GM20000 (cell line): ENCODE measurements around the gene PLA2G5.
"Not testable (repeated sequence)": the region's sequence is repeated elsewhere in the genome, so short reads cannot be mapped to it uniquely, and the experiment has no call there.

Experiments used
- DNase-seq: peaks from one replicate; pipeline ENCODE4 v3.0.0; 2012; ENCODE audit warnings: low spot score
- TF ChIP-seq, protein P1 (sequence below): IDR thresholded peaks from 2 replicates; pipeline ENCODE4 v1.5.1; 2012; ENCODE audit warnings: mild to moderate bottlenecking, control low read depth; ENCODE audit errors: extremely low read depth, missing control alignments

Gene PLA2G5

GRCh38 chr1:20032425-20032824, 37.6 kb upstream of the PLA2G5 start:
- TF ChIP-seq, protein P1, sequence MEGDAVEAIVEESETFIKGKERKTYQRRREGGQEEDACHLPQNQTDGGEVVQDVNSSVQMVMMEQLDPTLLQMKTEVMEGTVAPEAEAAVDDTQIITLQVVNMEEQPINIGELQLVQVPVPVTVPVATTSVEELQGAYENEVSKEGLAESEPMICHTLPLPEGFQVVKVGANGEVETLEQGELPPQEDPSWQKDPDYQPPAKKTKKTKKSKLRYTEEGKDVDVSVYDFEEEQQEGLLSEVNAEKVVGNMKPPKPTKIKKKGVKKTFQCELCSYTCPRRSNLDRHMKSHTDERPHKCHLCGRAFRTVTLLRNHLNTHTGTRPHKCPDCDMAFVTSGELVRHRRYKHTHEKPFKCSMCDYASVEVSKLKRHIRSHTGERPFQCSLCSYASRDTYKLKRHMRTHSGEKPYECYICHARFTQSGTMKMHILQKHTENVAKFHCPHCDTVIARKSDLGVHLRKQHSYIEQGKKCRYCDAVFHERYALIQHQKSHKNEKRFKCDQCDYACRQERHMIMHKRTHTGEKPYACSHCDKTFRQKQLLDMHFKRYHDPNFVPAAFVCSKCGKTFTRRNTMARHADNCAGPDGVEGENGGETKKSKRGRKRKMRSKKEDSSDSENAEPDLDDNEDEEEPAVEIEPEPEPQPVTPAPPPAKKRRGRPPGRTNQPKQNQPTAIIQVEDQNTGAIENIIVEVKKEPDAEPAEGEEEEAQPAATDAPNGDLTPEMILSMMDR, result no peak
- DNase-seq, result no peak

DNA sequence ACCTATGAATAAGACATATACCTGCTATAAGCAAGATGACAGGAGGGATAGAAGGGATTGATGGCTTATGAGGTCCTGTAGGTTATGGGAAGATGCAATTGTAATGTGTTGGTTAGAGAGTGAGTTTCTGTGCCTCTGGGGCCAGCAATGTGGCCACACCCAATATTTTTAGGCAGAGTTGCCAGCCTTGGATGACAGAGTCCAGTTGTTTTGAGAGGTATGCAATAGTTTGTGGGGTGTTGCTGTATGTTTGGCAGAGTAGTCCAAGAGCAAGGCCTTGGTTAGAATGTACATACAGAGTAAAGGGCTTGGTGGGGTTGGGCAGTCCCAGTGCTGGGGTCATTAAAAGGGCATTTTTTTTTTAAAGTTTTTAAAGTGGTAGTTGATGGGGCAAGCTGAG, 36.6 kb upstream of the PLA2G5 start:
- DNase-seq, result no peak
- TF ChIP-seq, protein P1, result no peak

DNA sequence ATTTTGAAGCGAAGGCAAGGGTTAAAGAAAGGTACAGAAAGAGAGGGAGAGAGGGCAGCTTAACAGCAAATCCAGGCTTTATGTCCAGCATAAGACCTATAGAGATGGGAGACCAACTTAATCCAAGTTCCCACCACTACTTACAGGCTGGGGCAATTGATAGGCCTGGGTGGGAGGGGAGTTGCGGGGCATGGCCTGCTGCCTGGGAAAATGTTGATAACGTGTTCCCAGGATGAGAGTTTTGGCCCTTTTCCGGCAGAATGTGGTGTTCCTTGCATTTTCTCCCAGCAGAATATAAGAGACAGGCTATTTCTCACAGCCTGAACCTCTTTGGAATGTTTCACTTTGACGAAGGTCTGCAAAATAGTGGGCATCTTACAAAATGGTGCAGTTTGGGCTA, 34.9 kb upstream of the PLA2G5 start:
- DNase-seq, result no peak

DNA sequence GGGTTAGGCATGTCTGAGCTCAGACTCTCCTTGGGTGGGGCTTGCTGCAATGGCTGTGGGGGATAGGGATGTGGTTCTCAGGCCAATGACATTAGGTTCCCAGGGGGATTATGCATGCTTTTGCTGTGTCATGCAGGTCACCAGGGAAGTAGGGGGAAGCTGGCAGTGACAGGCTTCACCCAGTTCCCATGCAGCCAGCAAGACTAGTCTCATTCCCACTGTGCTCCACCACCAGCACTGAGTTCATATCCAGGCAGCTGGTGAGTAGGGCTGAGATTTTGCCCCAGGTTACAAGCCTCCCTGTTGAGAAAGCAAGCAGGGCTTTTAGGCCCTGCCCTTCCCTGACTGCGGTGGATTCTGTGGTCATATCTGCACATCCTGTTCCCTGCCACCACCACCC, 32.1 kb upstream of the PLA2G5 start:
- TF ChIP-seq, protein P1, result no peak
- no peak for DNase-seq

More for the DNA sequence above, 34.9 kb upstream of the PLA2G5 start:
- TF ChIP-seq, protein P1, result no peak

DNA sequence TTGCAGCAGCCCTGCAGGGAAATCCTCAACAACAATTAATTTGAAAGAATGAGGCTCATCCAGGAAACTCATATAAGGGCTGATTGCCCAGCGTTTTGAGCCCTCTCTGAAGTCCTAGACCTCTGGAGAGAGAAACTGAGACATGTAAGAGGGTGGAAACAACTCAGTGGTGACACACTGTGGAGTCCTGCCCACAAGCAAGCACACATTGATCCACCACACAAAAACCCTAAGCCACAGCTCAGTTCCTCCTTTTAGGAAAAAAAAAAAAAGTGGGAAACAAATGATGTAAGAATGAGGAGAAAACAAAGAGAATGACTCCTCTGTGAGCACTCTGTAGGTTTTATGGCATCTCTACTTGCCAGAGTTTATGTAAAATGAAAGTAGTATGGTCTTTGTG, 22.9 kb upstream of the PLA2G5 start:
- DNase-seq, result no peak
- TF ChIP-seq, protein P1, result no peak

DNA sequence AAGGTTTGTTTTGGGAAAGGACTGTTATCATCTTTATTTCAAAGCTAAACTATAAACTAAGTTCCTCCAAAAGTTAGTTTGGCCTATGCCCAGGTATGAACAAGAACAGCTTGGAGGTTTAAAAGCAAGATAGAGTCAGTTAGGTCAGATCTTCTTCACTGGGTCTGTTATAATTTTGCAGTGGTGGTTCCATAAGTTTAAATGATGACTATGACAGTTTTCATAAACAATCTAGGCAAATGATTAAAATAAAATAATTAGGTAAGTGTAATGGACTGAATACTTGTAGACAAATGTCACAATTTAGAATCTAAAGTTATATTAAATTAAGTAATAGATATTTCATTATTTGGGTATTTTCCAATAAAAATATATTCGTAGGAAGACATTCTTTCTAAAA, 21.4 kb upstream of the PLA2G5 start:
- DNase-seq, result no peak
- TF ChIP-seq, protein P1, result no peak

DNA sequence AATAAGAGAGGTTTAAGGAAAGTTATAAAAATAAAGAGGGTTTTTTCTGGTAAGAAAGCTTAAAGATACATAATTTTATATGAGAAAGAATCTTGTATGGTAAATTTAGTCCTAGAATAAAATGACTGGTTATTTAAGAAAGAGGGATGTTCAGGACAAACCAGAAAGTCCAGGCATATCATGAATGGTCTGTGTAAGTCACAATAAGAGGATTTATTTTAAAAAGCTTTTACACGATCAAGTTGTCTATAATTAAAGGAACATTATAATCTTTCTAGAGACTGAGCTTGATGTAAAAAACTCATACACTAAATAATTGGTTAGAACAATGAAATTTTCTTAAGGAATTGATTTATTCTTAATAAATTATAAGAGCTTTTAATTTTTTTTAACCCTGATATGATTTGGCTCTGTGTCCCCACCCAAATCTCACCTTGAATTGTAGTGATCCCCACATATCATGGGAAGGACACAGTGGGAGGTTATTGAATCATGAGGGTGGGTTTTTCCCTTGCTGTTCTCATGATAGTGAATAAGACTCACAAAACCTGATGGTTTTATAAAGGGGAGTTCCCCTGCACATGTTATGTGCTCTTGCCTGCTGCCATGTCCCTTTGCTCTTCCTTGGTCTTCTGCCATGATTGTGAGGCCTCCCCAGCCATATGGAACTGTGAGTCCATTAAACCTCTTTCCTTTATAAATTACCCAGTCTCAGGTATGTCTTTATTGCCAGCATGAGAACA, 20.8 kb upstream of the PLA2G5 start:
- not testable (repeated sequence) for DNase-seq

DNA sequence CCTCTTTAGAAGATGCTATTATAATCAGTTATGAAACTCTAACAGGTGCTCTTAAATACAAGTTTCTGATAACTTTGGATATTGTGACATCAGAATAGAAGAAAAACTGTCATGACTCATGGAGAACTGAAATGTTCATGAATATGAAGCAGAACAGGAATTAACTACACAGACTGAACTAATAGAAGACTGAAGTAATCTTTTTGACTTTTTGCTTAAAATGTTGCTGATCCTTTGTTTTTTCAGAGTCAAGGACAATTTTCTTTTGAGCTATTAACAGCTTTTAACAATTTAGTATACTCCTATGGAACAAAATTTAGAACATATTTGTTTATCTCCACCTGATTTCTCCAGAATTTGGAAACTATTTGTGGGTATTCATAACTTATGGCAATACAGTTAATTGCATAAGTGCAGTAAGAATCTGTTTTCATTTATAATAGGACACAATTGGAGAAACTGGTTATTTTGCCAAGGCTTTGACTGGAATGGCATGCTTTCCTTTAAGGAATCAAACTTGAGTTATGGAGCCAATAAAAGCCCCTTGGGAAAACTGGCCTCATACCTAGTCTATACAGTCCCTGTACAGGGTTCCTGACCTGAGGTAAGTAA, 18.7 kb upstream of the PLA2G5 start:
- TF ChIP-seq, protein P1, result no peak
- no peak for DNase-seq
